LNCaP clone FGC (cell line): ENCODE results near the gene FGFR4.

Source experiments
- DNase-seq: peaks from one replicate; pipeline ENCODE4 v3.0.0-alpha.2; 2011; ENCODE audit warnings: low read depth
- H3K4me3 ChIP-seq: 2 replicates; pipeline ENCODE4 v1.5.1; 2011; ENCODE audit warnings: mild to moderate bottlenecking, low read depth, low read length, control low read depth
- CTCF ChIP-seq: IDR thresholded peaks from 2 replicates; pipeline ENCODE4 v1.5.1; 2012; ENCODE audit warnings: mild to moderate bottlenecking; ENCODE audit not compliant: control insufficient read depth, insufficient read depth; ENCODE audit errors: extremely low read depth

The FGFR4 gene

GRCh38 chr5:177081859-177082258 is 4.9 kb upstream of the FGFR4 start:
- H3K4me3 ChIP-seq: no peak overlapping the region
- no peak for TF ChIP-seq CTCF
- DNase-seq: no peak

DNA sequence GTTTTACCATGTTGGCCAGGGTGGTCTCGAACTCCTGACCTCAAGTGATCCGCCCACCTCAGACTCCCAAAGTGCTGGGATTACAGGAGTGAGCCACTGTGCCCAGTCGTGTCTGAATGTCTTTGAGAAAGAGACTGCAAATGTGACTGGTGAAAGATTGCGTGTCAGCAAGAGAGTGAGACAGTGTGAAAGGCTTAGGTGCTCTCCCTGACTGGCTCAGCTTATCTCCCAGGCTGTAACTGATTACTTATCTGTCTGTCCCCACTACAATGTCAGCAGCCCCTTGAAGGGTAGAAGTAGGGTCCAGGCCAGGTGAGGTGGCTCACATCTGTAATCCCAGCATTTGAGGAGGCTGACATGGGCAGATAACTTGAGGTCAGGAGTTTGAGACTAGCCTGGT is 3.4 kb upstream of the FGFR4 start:
- DNase-seq: no peak

GRCh38 chr5:177084175-177084574 is 2.5 kb upstream of the FGFR4 start:
- no peak for DNase-seq
- TF ChIP-seq CTCF: no peak
- no peak overlapping the region for H3K4me3 ChIP-seq

More for the DNA sequence above, 3.4 kb upstream of the FGFR4 start:
- TF ChIP-seq CTCF: no peak
- H3K4me3 ChIP-seq: no peak overlapping the region

DNA sequence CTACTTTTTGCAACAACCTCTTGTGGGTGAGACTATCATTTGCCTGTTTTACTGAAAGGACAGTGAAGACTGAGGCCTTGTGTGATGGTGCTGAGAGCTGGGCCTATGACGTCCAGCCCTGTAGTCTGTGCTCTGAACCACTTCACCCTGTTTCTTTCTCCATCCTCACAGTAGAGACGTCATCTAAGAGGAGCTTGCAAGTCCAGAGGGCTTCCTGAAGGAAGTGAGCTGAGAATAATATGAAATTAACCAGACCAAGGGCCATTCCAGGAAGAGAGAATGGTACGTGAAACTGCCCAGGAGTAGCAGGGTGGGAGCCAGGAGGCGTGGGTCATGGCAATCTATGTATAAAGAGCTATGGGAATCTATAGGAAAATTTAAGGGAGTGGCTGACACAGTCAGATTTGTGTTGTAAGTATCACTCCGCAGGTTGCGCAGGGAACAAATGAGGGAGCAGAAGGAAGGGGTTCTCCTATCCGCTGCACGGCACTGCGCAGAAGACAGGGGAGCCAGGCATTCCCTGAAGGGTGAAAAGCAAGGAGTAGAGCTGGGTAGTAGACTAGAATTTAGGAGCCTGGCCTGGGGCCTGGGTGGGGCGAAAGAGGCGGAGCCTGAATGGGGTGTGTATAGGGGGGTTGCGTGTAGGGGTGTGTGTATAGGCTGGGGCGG is 596 bp upstream of the FGFR4 start:
- no peak for TF ChIP-seq CTCF
- no peak for DNase-seq
- H3K4me3 ChIP-seq: no peak overlapping the region

- peak overlapping the region; percentile 54 for H3K4me3 ChIP-seq
- DNase-seq: no peak
- no peak for TF ChIP-seq CTCF
These were observed 787 bp downstream of the FGFR4 start for GRCh38 chr5:177087398-177088005.

GRCh38 chr5:177089127-177089526 is 2.4 kb downstream of the FGFR4 start:
- no peak overlapping the region for H3K4me3 ChIP-seq
- TF ChIP-seq CTCF: no peak
- DNase-seq: no peak

DNA sequence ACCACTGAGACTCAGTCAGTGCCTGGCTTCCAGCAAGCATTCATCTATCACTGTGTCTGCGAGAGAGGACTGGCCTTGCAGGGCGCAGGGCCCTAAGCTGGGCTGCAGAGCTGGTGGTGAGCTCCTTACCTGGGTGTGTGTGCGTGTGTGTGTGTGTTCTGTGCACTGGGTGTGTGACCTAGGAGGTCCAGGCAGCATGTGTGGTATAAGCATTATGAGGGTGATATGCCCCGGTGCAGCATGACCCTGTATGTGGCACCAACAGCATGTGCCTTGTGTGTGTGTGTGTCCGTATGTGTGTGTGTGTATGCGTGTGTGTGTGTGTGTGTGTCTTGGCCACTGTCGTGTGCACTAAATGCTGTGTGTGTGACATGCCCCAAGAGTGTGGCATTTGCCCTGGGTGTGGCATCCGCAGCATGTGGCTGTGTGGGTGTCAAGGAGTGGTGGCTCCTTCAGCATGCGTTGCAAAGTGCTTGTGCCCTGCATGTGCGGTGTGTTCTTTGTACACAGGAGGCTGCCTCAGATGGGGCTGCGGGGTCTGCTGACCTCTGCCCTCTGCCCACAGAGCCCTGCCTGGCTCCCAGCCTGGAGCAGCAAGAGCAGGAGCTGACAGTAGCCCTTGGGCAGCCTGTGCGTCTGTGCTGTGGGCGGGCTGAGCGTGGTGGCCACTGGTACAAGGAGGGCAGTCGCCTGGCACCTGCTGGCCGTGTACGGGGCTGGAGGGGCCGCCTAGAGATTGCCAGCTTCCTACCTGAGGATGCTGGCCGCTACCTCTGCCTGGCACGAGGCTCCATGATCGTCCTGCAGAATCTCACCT is 3.3 kb downstream of the FGFR4 start:
- no peak overlapping the region for H3K4me3 ChIP-seq
- no peak for DNase-seq
- no peak for TF ChIP-seq CTCF
